K562 (cell line): ENCODE measurements around the gene GIT2. TPM values are rescaled to one million over a fixed set of nuclear protein-coding genes. Genes with fewer than 3 reads are reported as not detected.

Experiments used
- ATAC-seq: fragments of 200-7000 bp; cut with Tn5 transposase; 3 replicates; pipeline ENCODE4 v1.9.1; 2020; ENCODE audit warnings: moderate library complexity
- BruUV-seq: library from RNA; stranded (reverse); fragments of 400-500 nt; replicated peaks from 2 replicates; lab custom pipeline; 2021; lab: Mats Ljungman, UMichigan
- CTCF ChIA-PET: fragments of 300-600 bp; formaldehyde crosslinking; extraction: SDS; loops from one replicate; lab custom pipeline; 2021; ENCODE audit warnings: low intra/inter-chr PET ratio; lab: Yijun Ruan, JAX
- POLR2A ChIA-PET: fragments of 300-600, 350-650 bp; sonication (Branson Sonifier 250); formaldehyde crosslinking; extraction: SDS; loops from one replicate; lab custom pipeline; 2021; ENCODE audit warnings: antibody characterized with exemption, inconsistent platforms; lab: Yijun Ruan, JAX
- DNase-seq, 4 experiments: peaks; one replicate each; pipeline versions ENCODE4 v3.0.0 to v3.0.0-alpha.2; 2011 to 2018; ENCODE audit warnings: low spot score in 3 of 4, mixed read lengths in 3 of 4; ENCODE audit errors: extremely low read depth in 1 of 4
- FAIRE-seq: peaks from 2 replicates; lab custom pipeline; 2011; peaks lifted over from hg19 to GRCh38; lab: Jason Lieb, UNC
- H2AFZ ChIP-seq: 2 replicates; pipeline ENCODE4 v1.6.0; 2011; ENCODE audit warnings: low read depth, low read length, control low read depth, inconsistent platforms
- H3K27ac ChIP-seq: fragments of 200-600 bp; 3 replicates; pipeline ENCODE4 v1.8.0; 2011; ENCODE audit warnings: low read depth, mild to moderate bottlenecking, control low read depth, inconsistent platforms, low read length, moderate library complexity, mixed read lengths; ENCODE audit errors: extremely low read depth
- H3K27me3 ChIP-seq, 2 experiments: fragments of 300-600 bp in 1 of 2; 2 replicates in 1 of 2; 3 replicates in 1 of 2; pipeline versions ENCODE4 v1.6.0 to v1.8.0; 2011; ENCODE audit warnings: inconsistent platforms in 2 of 2, low read length in 2 of 2, mild to moderate bottlenecking in 1 of 2, mixed read lengths in 1 of 2, moderate library complexity in 1 of 2; ENCODE audit not compliant: control insufficient read depth in 2 of 2, insufficient read depth in 2 of 2
- H3K36me3 ChIP-seq: fragments of 300-600 bp; 3 replicates; pipeline ENCODE4 v1.8.0; 2011; ENCODE audit warnings: mild to moderate bottlenecking, low read length, inconsistent platforms; ENCODE audit not compliant: control insufficient read depth, insufficient read depth
- H3K4me1 ChIP-seq, 2 experiments: fragments of 200-600 bp in 1 of 2; replicated peaks in 1 of 2; 2 replicates in 1 of 2; 3 replicates in 1 of 2; pipeline versions ENCODE4 v1.5.1 to v1.8.0; 2011; ENCODE audit warnings: inconsistent platforms in 2 of 2, low read length in 2 of 2, mild to moderate bottlenecking in 1 of 2, mixed read lengths in 1 of 2, moderate library complexity in 1 of 2; ENCODE audit not compliant: control insufficient read depth in 2 of 2, insufficient read depth in 2 of 2
- H3K4me2 ChIP-seq: 2 replicates; pipeline ENCODE4 v1.6.1; 2011; ENCODE audit warnings: low read length, control low read depth, inconsistent platforms, mixed read lengths; ENCODE audit not compliant: insufficient read depth
- H3K4me3 ChIP-seq: fragments of 200-600 bp; sonication (generic), shearing (Covaris generic); 2 replicates; pipeline ENCODE4 v1.5.1; 2016; ENCODE audit warnings: control low read depth, inconsistent platforms
- H3K79me2 ChIP-seq: fragments of 200-600 bp; 3 replicates; pipeline ENCODE4 v1.8.0; 2011; ENCODE audit warnings: low read length, inconsistent platforms; ENCODE audit not compliant: control insufficient read depth, insufficient read depth
- H3K9ac ChIP-seq, 2 experiments: 2 replicates each; pipeline versions ENCODE4 v1.6.0 to v1.6.1; 2011; ENCODE audit warnings: low read depth in 2 of 2, low read length in 2 of 2, control low read depth in 1 of 2, inconsistent platforms in 1 of 2, mild to moderate bottlenecking in 1 of 2, mixed read lengths in 1 of 2; ENCODE audit not compliant: insufficient read depth in 1 of 2
- H3K9me1 ChIP-seq: one replicate; pipeline ENCODE4 v1.6.0; 2011; ENCODE audit warnings: inconsistent platforms, mild to moderate bottlenecking, low read length, moderate library complexity; ENCODE audit not compliant: control insufficient read depth, insufficient read depth
- H3K9me3 ChIP-seq: replicated peaks from 2 replicates; pipeline ENCODE4 v1.5.1; 2011; ENCODE audit warnings: low read depth, low read length, inconsistent platforms; ENCODE audit not compliant: control insufficient read depth, insufficient read depth
- H4K20me1 ChIP-seq: replicated peaks from 2 replicates; pipeline ENCODE4 v1.6.1; 2011; ENCODE audit warnings: low read length, inconsistent platforms, mixed read lengths; ENCODE audit not compliant: control insufficient read depth, insufficient read depth
- BHLHE40 ChIP-seq: IDR thresholded peaks from 2 replicates; pipeline ENCODE4 v1.6.1; 2011; ENCODE audit warnings: low read length, improper control_type of control experiment
- CBFB ChIP-seq: sonication (generic); formaldehyde crosslinking; IDR thresholded peaks from 2 replicates; pipeline ENCODE4 v1.4.0; 2020; ENCODE audit warnings: mild to moderate bottlenecking, missing genetic modification reagents
- CHAMP1 ChIP-seq: fragments of 450-650 bp; IDR thresholded peaks from 2 replicates; pipeline ENCODE4 v1.6.1; 2016; ENCODE audit warnings: mild to moderate bottlenecking
- DLX4 ChIP-seq: fragments of 250-450 bp; sonication (Bioruptor Pico); IDR thresholded peaks from 2 replicates; pipeline ENCODE4 v1.6.1; 2021; ENCODE audit warnings: mild to moderate bottlenecking
- DNMT1 ChIP-seq: fragments of 450-650 bp; IDR thresholded peaks from 2 replicates; pipeline ENCODE4 v1.6.1; 2016; ENCODE audit warnings: antibody characterized with exemption, mild to moderate bottlenecking
- HMBOX1 ChIP-seq: sonication (generic); IDR thresholded peaks from 2 replicates; pipeline ENCODE4 v1.6.1; 2016
- HNRNPUL1 ChIP-seq: fragments of 200-400 bp; formaldehyde crosslinking; IDR thresholded peaks from 2 replicates; pipeline ENCODE4 v1.6.1; 2017; ENCODE audit warnings: low read length
- JUN ChIP-seq, 2 experiments: sonication (generic) in 1 of 2; formaldehyde crosslinking in 1 of 2; IDR thresholded peaks; 2 replicates each; pipeline versions ENCODE4 v1.6.1 to v1.8.0; 2012 to 2022; ENCODE audit warnings: borderline replicate concordance in 2 of 2, mild to moderate bottlenecking in 2 of 2, improper control_type of control experiment in 1 of 2, low read depth in 1 of 2, low read length in 1 of 2, missing genetic modification reagents in 1 of 2
- JUND ChIP-seq, 2 experiments: IDR thresholded peaks; 2 replicates in 1 of 2; 3 replicates in 1 of 2; pipeline ENCODE4 v1.6.1; 2011; ENCODE audit warnings: borderline replicate concordance in 2 of 2, low read depth in 2 of 2, low read length in 2 of 2, improper control_type of control experiment in 1 of 2, missing biosample characterization in 1 of 2, missing genetic modification characterization in 1 of 2, missing genetic modification reagents in 1 of 2
- PTRF ChIP-seq: fragments of 450-650 bp; IDR thresholded peaks from 2 replicates; pipeline ENCODE4 v1.6.1; 2016; ENCODE audit warnings: mild to moderate bottlenecking, missing genetic modification characterization, missing compliant biosample characterization
- SLC30A9 ChIP-seq: fragments of 250-450 bp; sonication (Bioruptor Pico); IDR thresholded peaks from 2 replicates; pipeline ENCODE4 v1.8.0; 2022; ENCODE audit warnings: mild to moderate bottlenecking, moderate library complexity
- SP1 ChIP-seq: sonication (generic); formaldehyde crosslinking; IDR thresholded peaks from 2 replicates; pipeline ENCODE4 v1.8.1; 2022; ENCODE audit warnings: mild to moderate bottlenecking, missing genetic modification reagents
- SUPT5H ChIP-seq: fragments of 450-650 bp; IDR thresholded peaks from 2 replicates; pipeline ENCODE4 v1.6.1; 2016
- THAP7 ChIP-seq: fragments of 250-450 bp; sonication (Bioruptor Pico); IDR thresholded peaks from 2 replicates; pipeline ENCODE4 v1.5.0; 2021
- ZKSCAN8 ChIP-seq: fragments of 200-800 bp; sonication (Bioruptor generic); IDR thresholded peaks from 2 replicates; pipeline ENCODE4 v1.6.1; 2016; ENCODE audit warnings: missing genetic modification characterization, missing compliant biosample characterization
- ZNF197 ChIP-seq: fragments of 200-800 bp; sonication (Bioruptor generic); IDR thresholded peaks from 2 replicates; pipeline ENCODE4 v1.6.1; 2016; ENCODE audit warnings: low read depth, missing genetic modification characterization, missing compliant biosample characterization
- WGBS: fragments of 100-300 bp; shearing (Covaris generic); methylation state at CpG from one replicate; pipeline ENCODE4 v1.1.6; 2016; ENCODE audit warnings: low coverage, mixed read lengths; ENCODE audit not compliant: insufficient coverage; ENCODE audit errors: missing lambda C conversion rate; 5-methylcytosine and 5-hydroxymethylcytosine counted together
- in situ Hi-C: fragments of 300-500 bp; cut with MboI; formaldehyde crosslinking; loops from 4 replicates; pipeline ENCODE4 v1.15.0; 2018; ENCODE audit warnings: inconsistent platforms, mixed read lengths
- intact Hi-C: fragments of 100-400 bp; cut with micrococcal nuclease; formaldehyde crosslinking; loops from 2 replicates; pipeline ENCODE4 v1.14.2; 2022
- polyA plus RNA-seq, 8 experiments: library from polyadenylated mRNA; depleted of rRNA in 4 of 8; stranded (reverse) in 5 of 8; unstranded in 3 of 8; fragments of >200 nt; fragmentation: Nextera tagmentation in 2 of 8; fragmentation: Illumina TruSeq in 1 of 8; extraction: Ambion mirVana in 2 of 8; extraction: Trizol in 1 of 8; gene quantifications; 2 replicates each; pipeline versions ENCODE4 v1.2.1 to v1.2.3, GENCODE V29; 2011 to 2014; ENCODE audit warnings: inconsistent platforms in 1 of 8, missing spikeins in 1 of 8
- total RNA-seq, 7 experiments: library from RNA; depleted of rRNA in 6 of 7; stranded (reverse); fragments of >200 nt in 6 of 7; fragmentation: Illumina TruSeq in 2 of 7; extraction: Trizol in 2 of 7; gene quantifications; 2 replicates each; pipeline versions ENCODE4 v1.2.1 to v1.2.3, GENCODE V29; 2011 to 2021; ENCODE audit warnings: low replicate concordance in 1 of 7

GIT2 gene
- total and polyA plus RNA-seq, 9 of the 15 experiments (the other 6 are each of a cell fraction or from before 2014, with no cell fraction given), result 4.0 to 30.4 (median 23.5) TPM

GRCh38 chr12:109948368-109948767 is 47.8 kb downstream of the GIT2 start:
- Histone ChIP-seq H3K9me1 (no peaks in the 10 kb centered on the region), H3K36me3 (peaks cover 74% of the 10 kb centered on the region), H4K20me1 (no peaks in the 10 kb centered on the region), H3K27ac (no peak overlapping the region), H3K27me3 (no peaks in the 10 kb centered on the region), H3K4me1 (no peaks in the 10 kb centered on the region; a peak in 1 of 5 replicates), H3K4me2 (no peak overlapping the region), H3K79me2 (no peaks in the 10 kb centered on the region), H3K4me3 (no peak overlapping the region), H3K9me3 (no peaks in the 10 kb centered on the region), H3K9ac (no peak overlapping the region; a peak in 1 of 4 replicates), H2AFZ (no peak overlapping the region)
- in situ Hi-C loops (no loop called here), intact Hi-C loops (no loop called here)
- POLR2A ChIA-PET, result interaction anchor here (0.6 kb wide), 1 partner anchor 261 kb away, joined by 3 read pairs; no protein-coding TSS in a partner anchor
- WGBS, result 74% methylated on average over 4 of the region's 4 CpGs
- FAIRE-seq (no peak), DNase-seq (no peak), ATAC-seq (no peak)
- no TSS peak for BruUV-seq
- CTCF ChIA-PET, result no interaction called here
- TF ChIP-seq ZKSCAN8 (CRISPR knock-in tag), result no peak
- TF ChIP-seq CBFB (CRISPR knock-in tag), result no peak
- TF ChIP-seq SLC30A9 (CRISPR knock-in tag), result no peak
- no peak for TF ChIP-seq CHAMP1
- TF ChIP-seq BHLHE40, result no peak
- no peak for TF ChIP-seq JUND (IDR thresholded peaks at IDR 0.05; ENCODE audit: borderline replicate concordance, low read depth, low read length)
- TF ChIP-seq JUND (tag; IDR thresholded peaks at IDR 0.05; ENCODE audit: borderline replicate concordance, low read depth, low read length), result no peak
- no peak for TF ChIP-seq THAP7 (CRISPR knock-in tag)
- TF ChIP-seq ZNF197 (CRISPR knock-in tag), result no peak
- TF ChIP-seq PTRF (tag), result no peak
- no peak for TF ChIP-seq DLX4
- TF ChIP-seq HMBOX1, result no peak
- TF ChIP-seq DNMT1, result no peak
- TF ChIP-seq SUPT5H, result no peak
- no peak for TF ChIP-seq JUN (IDR thresholded peaks at IDR 0.05; ENCODE audit: borderline replicate concordance, low read depth, low read length)
- no peak for TF ChIP-seq JUN (CRISPR knock-in tag; IDR thresholded peaks at IDR 0.05; ENCODE audit: borderline replicate concordance)
- TF ChIP-seq SP1 (CRISPR knock-in tag), result no peak
- TF ChIP-seq HNRNPUL1, result no peak
